ENCODE measurements around the gene STRADA.

DNA sequence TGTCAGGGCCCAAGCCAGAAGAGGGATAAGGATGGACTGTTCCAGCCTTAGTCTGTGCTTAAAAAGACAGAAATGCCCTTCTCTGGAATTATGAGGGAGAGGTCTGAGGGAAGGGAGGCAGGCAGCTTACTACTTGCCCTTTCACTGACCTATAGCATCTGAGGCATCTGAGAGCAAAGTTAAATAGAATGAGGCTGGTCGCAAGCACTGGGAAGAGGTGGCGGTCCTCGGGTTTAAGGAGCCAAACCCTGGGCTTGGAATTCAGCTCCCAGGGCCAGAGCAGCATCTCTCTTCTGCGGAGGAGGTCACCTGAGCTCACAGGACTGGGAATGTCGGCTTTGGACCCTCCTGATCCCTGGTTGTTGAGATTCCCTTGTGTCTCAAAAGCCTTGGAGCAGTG, 38.6 kb downstream of the STRADA start:
- TF ChIP-seq, protein P1, sequence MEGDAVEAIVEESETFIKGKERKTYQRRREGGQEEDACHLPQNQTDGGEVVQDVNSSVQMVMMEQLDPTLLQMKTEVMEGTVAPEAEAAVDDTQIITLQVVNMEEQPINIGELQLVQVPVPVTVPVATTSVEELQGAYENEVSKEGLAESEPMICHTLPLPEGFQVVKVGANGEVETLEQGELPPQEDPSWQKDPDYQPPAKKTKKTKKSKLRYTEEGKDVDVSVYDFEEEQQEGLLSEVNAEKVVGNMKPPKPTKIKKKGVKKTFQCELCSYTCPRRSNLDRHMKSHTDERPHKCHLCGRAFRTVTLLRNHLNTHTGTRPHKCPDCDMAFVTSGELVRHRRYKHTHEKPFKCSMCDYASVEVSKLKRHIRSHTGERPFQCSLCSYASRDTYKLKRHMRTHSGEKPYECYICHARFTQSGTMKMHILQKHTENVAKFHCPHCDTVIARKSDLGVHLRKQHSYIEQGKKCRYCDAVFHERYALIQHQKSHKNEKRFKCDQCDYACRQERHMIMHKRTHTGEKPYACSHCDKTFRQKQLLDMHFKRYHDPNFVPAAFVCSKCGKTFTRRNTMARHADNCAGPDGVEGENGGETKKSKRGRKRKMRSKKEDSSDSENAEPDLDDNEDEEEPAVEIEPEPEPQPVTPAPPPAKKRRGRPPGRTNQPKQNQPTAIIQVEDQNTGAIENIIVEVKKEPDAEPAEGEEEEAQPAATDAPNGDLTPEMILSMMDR (IDR thresholded peaks at IDR 0.05) = no peak
- TF ChIP-seq POLR2A (IDR thresholded peaks at IDR 0.05) (no peak), EP300 (IDR thresholded peaks at IDR 0.05) (no peak), POLR2AphosphoS5 (IDR thresholded peaks at IDR 0.05) (no peak)
